ENCODE measurements around the gene SPOCK2. TPM values are rescaled to one million over a fixed set of nuclear protein-coding genes. Genes with fewer than 3 reads are reported as not detected.

SPOCK2 gene
- total RNA-seq, 1 donor from 2014 or later = 8.6 TPM

DNA sequence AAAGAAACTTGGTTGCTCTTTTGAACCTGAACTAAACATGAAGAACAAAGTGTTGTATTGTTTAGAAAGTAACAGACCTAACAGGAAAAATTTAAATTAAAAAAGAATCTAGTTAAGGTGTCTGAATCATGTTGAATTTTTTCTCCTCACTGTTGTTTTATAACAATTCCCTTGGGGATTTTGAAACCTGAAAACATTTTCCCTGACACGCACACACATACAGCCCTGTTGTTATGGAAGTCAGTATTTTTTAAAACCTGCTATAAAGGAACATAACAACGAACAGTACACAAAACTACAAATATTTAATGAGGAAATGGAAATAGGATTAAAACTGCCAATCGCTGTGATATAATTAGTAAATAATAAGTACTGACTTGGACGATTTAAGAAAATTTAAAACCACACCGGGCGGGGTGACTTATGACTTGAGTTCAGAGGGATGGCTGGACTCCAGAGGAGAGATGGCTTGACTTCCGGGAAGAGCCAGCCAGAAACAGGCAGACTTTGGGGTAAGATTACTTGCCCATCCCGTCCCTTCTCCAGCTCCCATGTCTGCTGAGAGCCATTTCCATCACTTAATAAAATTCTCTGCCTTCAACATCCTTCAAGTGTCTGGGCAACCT is 16.2 kb upstream of the SPOCK2 start:
- peaks cover 22% of the 10 kb centered on the region for H3K36me3 ChIP-seq
- H3K4me1 ChIP-seq = peaks cover 49% of the 10 kb centered on the region
- no peaks in the 10 kb centered on the region for H3K27me3 ChIP-seq (ENCODE audit: low read depth)
- H3K9me3 ChIP-seq (replicated peaks) = no peaks in the 10 kb centered on the region
- intact Hi-C loops (cut with micrococcal nuclease) = no loop called here
- TF ChIP-seq, protein P1, sequence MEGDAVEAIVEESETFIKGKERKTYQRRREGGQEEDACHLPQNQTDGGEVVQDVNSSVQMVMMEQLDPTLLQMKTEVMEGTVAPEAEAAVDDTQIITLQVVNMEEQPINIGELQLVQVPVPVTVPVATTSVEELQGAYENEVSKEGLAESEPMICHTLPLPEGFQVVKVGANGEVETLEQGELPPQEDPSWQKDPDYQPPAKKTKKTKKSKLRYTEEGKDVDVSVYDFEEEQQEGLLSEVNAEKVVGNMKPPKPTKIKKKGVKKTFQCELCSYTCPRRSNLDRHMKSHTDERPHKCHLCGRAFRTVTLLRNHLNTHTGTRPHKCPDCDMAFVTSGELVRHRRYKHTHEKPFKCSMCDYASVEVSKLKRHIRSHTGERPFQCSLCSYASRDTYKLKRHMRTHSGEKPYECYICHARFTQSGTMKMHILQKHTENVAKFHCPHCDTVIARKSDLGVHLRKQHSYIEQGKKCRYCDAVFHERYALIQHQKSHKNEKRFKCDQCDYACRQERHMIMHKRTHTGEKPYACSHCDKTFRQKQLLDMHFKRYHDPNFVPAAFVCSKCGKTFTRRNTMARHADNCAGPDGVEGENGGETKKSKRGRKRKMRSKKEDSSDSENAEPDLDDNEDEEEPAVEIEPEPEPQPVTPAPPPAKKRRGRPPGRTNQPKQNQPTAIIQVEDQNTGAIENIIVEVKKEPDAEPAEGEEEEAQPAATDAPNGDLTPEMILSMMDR (IDR thresholded peaks at IDR 0.05; ENCODE audit: borderline replicate concordance) = no peak
- DNase-seq = no peak
- H3K27ac ChIP-seq (replicated peaks) = peak overlapping the region; percentile 78
- no peak overlapping the region for H3K4me3 ChIP-seq

DNA sequence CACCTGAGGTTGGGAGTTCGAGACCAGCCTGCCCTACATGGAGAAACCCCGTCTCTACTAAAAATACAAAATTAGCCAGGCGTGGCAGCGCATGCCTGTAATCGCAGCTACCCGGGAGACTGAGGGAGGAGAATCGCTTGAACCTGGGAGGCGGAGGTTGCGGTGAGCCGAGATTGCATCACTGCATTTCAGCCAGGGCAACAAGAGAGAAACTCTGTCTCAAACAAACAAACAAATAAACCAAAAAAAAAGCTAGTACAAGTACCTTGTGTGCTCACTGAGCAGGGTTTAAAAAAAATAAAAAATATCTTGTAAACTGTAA is 11.2 kb upstream of the SPOCK2 start:
- peaks cover 41% of the 10 kb centered on the region for H3K36me3 ChIP-seq
- H3K27ac ChIP-seq (replicated peaks) = no peak overlapping the region
- TF ChIP-seq, protein P1 (IDR thresholded peaks at IDR 0.05; ENCODE audit: borderline replicate concordance) = no peak
- intact Hi-C loops (cut with micrococcal nuclease) = no loop called here
- H3K9me3 ChIP-seq (replicated peaks) = no peaks in the 10 kb centered on the region
- no peak overlapping the region for H3K4me3 ChIP-seq
- H3K4me1 ChIP-seq = peaks cover 41% of the 10 kb centered on the region
- no peaks in the 10 kb centered on the region for H3K27me3 ChIP-seq (ENCODE audit: low read depth)
- DNase-seq = no peak

DNA sequence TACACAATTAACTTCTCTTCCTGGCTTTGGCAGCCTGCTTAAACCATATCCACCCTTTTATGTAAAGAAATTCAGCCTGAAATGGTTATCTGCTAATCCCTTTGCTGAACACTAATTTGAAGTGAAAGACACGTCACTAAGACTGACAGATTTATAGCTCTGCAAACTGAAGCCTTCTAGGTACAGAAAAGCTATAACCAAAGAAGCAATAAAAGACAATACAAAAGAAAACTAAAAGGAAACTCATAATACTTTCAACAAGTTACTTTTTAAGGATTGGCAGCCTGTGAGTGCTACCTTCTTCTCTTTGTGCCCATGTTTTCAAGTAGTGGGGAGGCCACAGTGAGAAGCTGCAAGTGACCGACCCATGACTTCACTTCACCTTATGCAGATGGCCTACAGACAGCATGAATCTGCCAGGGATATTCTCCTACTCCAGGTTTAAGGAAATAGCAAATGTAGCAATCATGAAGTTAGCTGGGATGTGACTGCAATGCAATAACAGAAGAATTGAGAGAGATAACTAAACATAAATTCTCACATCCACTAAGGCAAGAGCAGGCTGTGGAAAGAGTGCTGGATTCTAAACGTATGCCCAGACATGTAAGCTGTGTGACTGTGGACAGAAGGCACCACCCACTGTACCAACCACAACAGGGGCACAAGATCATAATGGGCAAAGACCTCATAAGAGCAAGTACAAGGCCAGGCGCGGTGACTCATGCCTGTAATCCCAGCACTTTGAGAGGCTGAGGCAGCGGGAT is 10.7 kb upstream of the SPOCK2 start:
- no peaks in the 10 kb centered on the region for H3K9me3 ChIP-seq (replicated peaks)
- TF ChIP-seq, protein P1 (IDR thresholded peaks at IDR 0.05; ENCODE audit: borderline replicate concordance) = no peak
- H3K27ac ChIP-seq (replicated peaks) = peak overlapping the region; percentile 62
- H3K4me1 ChIP-seq = peaks cover 38% of the 10 kb centered on the region
- intact Hi-C loops (cut with micrococcal nuclease) = no loop called here
- no peaks in the 10 kb centered on the region for H3K27me3 ChIP-seq (ENCODE audit: low read depth)
- DNase-seq = no peak
- peaks cover 46% of the 10 kb centered on the region for H3K36me3 ChIP-seq
- H3K4me3 ChIP-seq = no peak overlapping the region

DNA sequence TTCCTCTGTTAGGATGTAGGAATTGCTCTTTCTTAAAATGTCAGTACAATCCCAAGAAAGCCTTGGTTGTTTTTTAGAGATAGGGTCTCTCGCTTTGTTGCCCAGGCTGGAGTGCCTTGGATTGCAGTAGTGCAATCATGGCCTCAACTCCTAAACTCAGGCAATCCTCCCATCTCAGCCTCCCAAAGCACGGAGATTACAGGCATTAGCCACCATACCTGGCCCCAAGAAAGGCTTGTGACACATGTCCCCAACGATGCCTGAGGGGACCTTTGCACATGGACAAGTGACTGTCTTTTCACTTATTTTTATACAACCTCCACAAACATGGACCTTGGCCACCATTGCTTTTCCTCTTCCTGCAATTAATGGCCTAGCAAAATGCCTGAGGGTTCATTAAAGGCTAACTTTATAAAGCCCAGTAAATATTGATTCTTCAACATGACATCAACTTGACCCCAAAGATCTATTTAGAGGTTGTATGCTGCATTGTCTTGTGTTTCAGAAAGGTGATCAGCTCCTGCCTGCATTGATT is 10.0 kb upstream of the SPOCK2 start:
- peaks cover 50% of the 10 kb centered on the region for H3K36me3 ChIP-seq
- no peaks in the 10 kb centered on the region for H3K9me3 ChIP-seq (replicated peaks)
- no peaks in the 10 kb centered on the region for H3K27me3 ChIP-seq (ENCODE audit: low read depth)
- peaks cover 37% of the 10 kb centered on the region for H3K4me1 ChIP-seq
- TF ChIP-seq, protein P1 (IDR thresholded peaks at IDR 0.05; ENCODE audit: borderline replicate concordance) = no peak
- no peak for DNase-seq
- intact Hi-C loops (cut with micrococcal nuclease) = no loop called here
- no peak overlapping the region for H3K4me3 ChIP-seq
- H3K27ac ChIP-seq (replicated peaks) = peak overlapping the region; percentile 62

DNA sequence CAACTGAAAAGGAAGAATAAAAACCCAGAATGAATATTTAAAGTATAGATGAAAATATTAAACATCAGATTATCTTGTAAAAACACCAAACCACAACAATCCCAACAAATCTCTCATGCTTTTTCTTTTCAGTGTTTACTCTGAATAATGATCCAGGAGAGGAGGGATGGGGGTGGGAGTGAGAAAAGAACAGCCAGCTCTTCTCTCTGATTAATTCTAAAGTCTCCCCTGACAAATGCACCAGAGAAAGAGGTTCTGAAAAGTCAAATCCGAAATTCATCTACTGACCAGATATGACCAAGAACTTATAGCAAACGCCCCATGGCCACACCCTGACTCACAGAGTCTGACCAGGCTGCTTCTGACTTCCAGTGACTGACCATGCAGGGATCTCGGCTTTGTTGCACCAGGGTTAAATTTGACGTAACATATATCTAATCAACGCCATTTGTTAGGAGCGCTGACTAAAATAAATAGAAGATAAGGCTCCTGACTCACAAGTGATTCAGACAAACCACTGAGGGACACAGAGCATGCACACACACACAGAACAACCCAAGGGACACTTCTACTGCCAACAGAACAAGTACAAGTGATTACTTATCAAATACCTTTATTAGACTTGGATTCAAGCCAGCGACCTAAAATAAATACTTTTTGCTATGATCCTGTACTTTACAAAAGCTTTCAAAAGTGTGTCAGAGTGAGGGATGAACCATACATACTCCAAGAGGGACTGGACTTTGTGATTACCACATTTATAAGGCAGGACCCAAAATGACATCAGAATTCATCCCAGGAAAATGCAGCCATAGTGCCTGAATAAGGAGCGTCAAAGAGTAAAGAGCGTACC is 9.3 kb upstream of the SPOCK2 start:
- H3K9me3 ChIP-seq (replicated peaks) = no peaks in the 10 kb centered on the region
- H3K27me3 ChIP-seq (ENCODE audit: low read depth) = no peaks in the 10 kb centered on the region
- no peak overlapping the region for H3K4me3 ChIP-seq
- peaks cover 37% of the 10 kb centered on the region for H3K4me1 ChIP-seq
- intact Hi-C loops (cut with micrococcal nuclease) = no loop called here
- DNase-seq = no peak
- TF ChIP-seq, protein P1 (IDR thresholded peaks at IDR 0.05; ENCODE audit: borderline replicate concordance) = no peak
- peaks cover 47% of the 10 kb centered on the region for H3K36me3 ChIP-seq
- peak overlapping the region; percentile 62 for H3K27ac ChIP-seq (replicated peaks)
